B cell (primary cell): ENCODE measurements around the gene DCDC2C. TPM values are rescaled to one million over a fixed set of nuclear protein-coding genes. Genes with fewer than 3 reads are reported as not detected.

Experiments used
- ATAC-seq: fragments of 200-7000 bp; cut with Tn5 transposase; one replicate; pipeline ENCODE4 v1.10.0; 2021; ENCODE audit warnings: low read depth, mild to moderate bottlenecking, moderate number of reproducible peaks, moderate library complexity
- CTCF ChIA-PET: fragments of 350-600 bp; sonication (Branson Sonifier 250); formaldehyde crosslinking; loops from one replicate; lab custom pipeline; 2021; ENCODE audit warnings: antibody characterized with exemption, inconsistent platforms; lab: Charles Lee
- POLR2A ChIA-PET: fragments of 350-600 bp; sonication (Branson Sonifier 250); formaldehyde crosslinking; loops from one replicate; lab custom pipeline; 2021; ENCODE audit warnings: antibody characterized with exemption; lab: Charles Lee
- DNase-seq: peaks from one replicate; pipeline ENCODE4 v3.0.0; 2013
- H2AFZ ChIP-seq: 2 replicates; pipeline ENCODE4 v1.6.1; 2012; ENCODE audit warnings: mild to moderate bottlenecking, low read depth, low read length; ENCODE audit not compliant: insufficient read depth, poor library complexity, severe bottlenecking
- H3K27ac ChIP-seq, 2 donors: 1 replicate in 1 of 2; 2 replicates in 1 of 2; pipeline ENCODE4 v1.5.1; 2012 to 2013; ENCODE audit warnings: low read length in 2 of 2, mild to moderate bottlenecking in 2 of 2, moderate library complexity in 1 of 2
- H3K27me3 ChIP-seq, 4 experiments: fragments of 200-600 bp in 1 of 4; sonication (generic) in 1 of 4; replicated peaks in 1 of 4; 1 replicate in 2 of 4; 2 replicates in 2 of 4; pipeline versions ENCODE4 v1.6.1 to v1.7.0; 2013 to 2016; ENCODE audit warnings: low read length in 3 of 4, mild to moderate bottlenecking in 2 of 4, mixed read lengths in 1 of 4, moderate library complexity in 1 of 4; ENCODE audit not compliant: insufficient read depth in 4 of 4, control insufficient read depth in 3 of 4; ENCODE audit errors: control extremely low read depth in 1 of 4
- H3K36me3 ChIP-seq, 2 experiments: replicated peaks in 1 of 2; 1 replicate in 1 of 2; 2 replicates in 1 of 2; pipeline versions ENCODE4 v1.6.1 to v1.7.1; 2013; ENCODE audit warnings: low read length in 1 of 2; ENCODE audit not compliant: insufficient read depth in 2 of 2, control insufficient read depth in 1 of 2; ENCODE audit errors: control extremely low read depth in 1 of 2, extremely low read depth in 1 of 2
- H3K4me1 ChIP-seq, 2 donors: fragments of 200-600 bp in 1 of 2; sonication (generic) in 1 of 2; 1 replicate in 1 of 2; 2 replicates in 1 of 2; pipeline versions ENCODE4 v1.5.1 to v1.6.1; 2013 to 2017; ENCODE audit warnings: low read length in 2 of 2; ENCODE audit not compliant: control insufficient read depth in 2 of 2, insufficient read depth in 2 of 2
- H3K4me2 ChIP-seq: replicated peaks from 2 replicates; pipeline ENCODE3; 2012; ENCODE audit warnings: mild to moderate bottlenecking, low read depth, low read length; ENCODE audit not compliant: poor library complexity, severe bottlenecking
- H3K4me3 ChIP-seq, 5 experiments: fragments of 200-600 bp in 1 of 5; sonication (generic) in 1 of 5; 1 replicate in 3 of 5; 2 replicates in 2 of 5; pipeline versions ENCODE4 v1.5.1 to v1.7.0; 2011 to 2016; ENCODE audit warnings: low read length in 4 of 5, mild to moderate bottlenecking in 4 of 5, low read depth in 2 of 5, control low read depth in 1 of 5, moderate library complexity in 1 of 5; ENCODE audit not compliant: insufficient read depth in 1 of 5; ENCODE audit errors: control extremely low read depth in 1 of 5, extremely low read depth in 1 of 5
- H3K79me2 ChIP-seq: fragments of 200-600 bp; sonication (generic); one replicate; pipeline ENCODE4 v1.6.0; 2016; ENCODE audit warnings: low read length; ENCODE audit not compliant: control insufficient read depth, insufficient read depth
- H3K9ac ChIP-seq: fragments of 200-600 bp; sonication (generic); 2 replicates; pipeline ENCODE4 v1.6.1; 2017; ENCODE audit warnings: mild to moderate bottlenecking, low read length, moderate library complexity
- H3K9me3 ChIP-seq, 3 donors: one replicate each; pipeline versions ENCODE4 v1.6.1 to v1.7.1; 2013; ENCODE audit warnings: low read length in 2 of 3; ENCODE audit not compliant: control insufficient read depth in 2 of 3, insufficient read depth in 1 of 3; ENCODE audit errors: control extremely low read depth in 1 of 3
- H4K20me1 ChIP-seq: 2 replicates; pipeline ENCODE4 v1.6.0; 2012; ENCODE audit warnings: mild to moderate bottlenecking, low read length; ENCODE audit not compliant: insufficient read depth, control insufficient read depth, poor library complexity, severe bottlenecking
- H3K27ac Mint-ChIP-seq: one replicate; pipeline ENCODE4 v1.8.0; 2021; ENCODE audit warnings: mixed read lengths
- H3K27me3 Mint-ChIP-seq: one replicate; pipeline ENCODE4 v1.8.0; 2021; ENCODE audit warnings: mixed read lengths
- H3K4me1 Mint-ChIP-seq: one replicate; pipeline ENCODE4 v1.8.0; 2021; ENCODE audit warnings: mixed read lengths
- H3K4me3 Mint-ChIP-seq: one replicate; pipeline ENCODE4 v1.8.0; 2021; ENCODE audit warnings: mixed read lengths
- H3K9me3 Mint-ChIP-seq: one replicate; pipeline ENCODE4 v1.8.0; 2022; ENCODE audit warnings: mixed read lengths; ENCODE audit not compliant: insufficient read depth
- EZH2 ChIP-seq: IDR thresholded peaks from 2 replicates; pipeline ENCODE4 v1.6.1; 2012; ENCODE audit warnings: borderline replicate concordance, low read depth, mild to moderate bottlenecking, moderate library complexity, low read length; ENCODE audit not compliant: insufficient read depth, poor library complexity, severe bottlenecking
- WGBS: methylation state at CpG from one replicate; pipeline ENCODE4 v1.1.5; 2013; ENCODE audit warnings: missing lambda C conversion rate; ENCODE audit not compliant: insufficient coverage; 5-methylcytosine and 5-hydroxymethylcytosine counted together
- intact Hi-C: fragments of 100-400 bp; cut with micrococcal nuclease; formaldehyde crosslinking; loops from one replicate; pipeline ENCODE4 v1.10.0; 2022
- polyA plus RNA-seq: library from polyadenylated mRNA; depleted of rRNA; stranded (reverse); fragments of >200 nt; gene quantifications from 2 replicates; pipeline ENCODE4 v1.2.3, GENCODE V29; 2012
- total RNA-seq, 2 donors: library from RNA; stranded (reverse); fragments of 120-200 nt in 1 of 2; gene quantifications; 1 replicate in 1 of 2; 2 replicates in 1 of 2; pipeline versions ENCODE4 v1.2.3 to v1.2.4, GENCODE V29; 2013 to 2022
- TF ChIP-seq, protein P1 (sequence below): fragments of 200-600 bp; IDR thresholded peaks from one replicate; pipeline ENCODE4 v1.8.0; 2022; ENCODE audit warnings: antibody characterized with exemption, mild to moderate bottlenecking

Gene DCDC2C
- total and polyA plus RNA-seq, 2 donors (not counting 1 experiment from before 2014, with no cell fraction given), result not detected

DNA sequence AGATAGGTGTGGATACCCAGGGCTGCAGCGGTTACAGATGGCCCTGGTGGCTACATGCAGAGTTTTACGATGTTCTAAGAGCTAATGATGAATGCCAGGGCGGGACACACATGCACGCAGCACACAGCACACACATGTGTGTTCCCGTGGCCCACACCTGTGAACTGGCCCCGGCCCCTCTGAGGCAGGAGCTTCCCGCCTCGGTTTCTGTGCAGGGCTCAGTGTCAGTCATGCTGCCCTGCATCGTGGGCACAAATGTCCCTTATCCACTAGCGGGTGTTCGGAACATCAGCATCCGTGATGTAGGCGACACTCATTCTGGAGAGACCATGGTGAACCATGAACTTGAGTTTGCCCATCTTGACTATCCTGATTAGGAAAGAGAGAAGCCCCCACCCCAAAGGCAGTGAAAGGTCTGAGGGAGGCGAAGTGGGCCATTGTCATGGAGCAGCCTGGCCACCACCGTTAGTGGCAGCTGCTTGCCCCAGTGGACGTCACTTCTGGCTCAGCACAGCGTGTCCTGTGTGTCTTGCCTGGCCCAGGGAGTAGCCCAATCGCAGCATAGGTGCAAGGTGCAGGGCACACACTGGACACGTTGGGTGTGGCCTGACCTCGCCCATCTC is 43.8 kb downstream of the DCDC2C start:
- no peaks in the 10 kb centered on the region for H3K27me3 ChIP-seq
- peaks cover 0 to 3% (median 0%) of the 10 kb centered on the region in 3 donors for H3K9me3 ChIP-seq
- H3K27me3 Mint-ChIP-seq, result no peaks in the 10 kb centered on the region
- no peaks in the 10 kb centered on the region for H3K9me3 Mint-ChIP-seq
- H3K4me1 Mint-ChIP-seq, result no peaks in the 10 kb centered on the region
- no peaks in the 10 kb centered on the region for H4K20me1 ChIP-seq
- DNase-seq, result no peak
- no peak overlapping the region for H3K9ac ChIP-seq
- POLR2A ChIA-PET, result no interaction called here
- H3K27ac ChIP-seq, result no peak overlapping the region
- no peak for ATAC-seq
- no peak overlapping the region for H3K4me2 ChIP-seq
- no peak overlapping the region for H3K27ac Mint-ChIP-seq
- no peak overlapping the region for H3K4me3 ChIP-seq
- no peak overlapping the region for H2AFZ ChIP-seq
- H3K36me3 ChIP-seq, result no peaks in the 10 kb centered on the region
- no peak overlapping the region for H3K4me3 Mint-ChIP-seq
- no peak for TF ChIP-seq EZH2
- CTCF ChIA-PET, result no interaction called here
- intact Hi-C loops, result no loop called here
- H3K4me1 ChIP-seq, result no peaks in the 10 kb centered on the region
- 95% methylated on average over 18 of the region's 20 CpGs for WGBS
- no peaks in the 10 kb centered on the region for H3K79me2 ChIP-seq

DNA sequence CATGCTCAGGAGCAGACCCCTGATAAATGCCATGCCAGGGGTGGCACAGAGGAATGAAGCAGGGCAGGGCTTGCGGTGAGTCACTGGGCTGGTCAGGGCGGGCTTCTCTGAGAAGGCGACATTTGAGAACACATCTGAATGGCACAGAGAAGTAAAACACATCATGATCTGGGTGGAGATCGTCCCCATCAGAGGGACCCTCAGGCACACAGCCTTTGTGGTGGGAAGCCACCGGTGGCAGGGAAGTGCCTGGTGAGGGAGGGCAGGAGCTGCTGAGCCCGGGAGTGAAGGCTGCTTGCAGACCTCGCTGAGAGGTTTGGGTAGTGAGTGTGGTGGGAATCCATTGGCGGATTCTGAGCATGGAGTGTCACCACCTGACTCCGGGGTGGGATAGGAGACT is 44.5 kb downstream of the DCDC2C start:
- no peaks in the 10 kb centered on the region for H3K27me3 ChIP-seq
- Mint-ChIP-seq H3K4me1 (no peaks in the 10 kb centered on the region), H3K27ac (no peak overlapping the region), H3K4me3 (no peak overlapping the region), H3K9me3 (no peaks in the 10 kb centered on the region), H3K27me3 (no peaks in the 10 kb centered on the region)
- H2AFZ ChIP-seq, result no peak overlapping the region
- TF ChIP-seq, protein P1, sequence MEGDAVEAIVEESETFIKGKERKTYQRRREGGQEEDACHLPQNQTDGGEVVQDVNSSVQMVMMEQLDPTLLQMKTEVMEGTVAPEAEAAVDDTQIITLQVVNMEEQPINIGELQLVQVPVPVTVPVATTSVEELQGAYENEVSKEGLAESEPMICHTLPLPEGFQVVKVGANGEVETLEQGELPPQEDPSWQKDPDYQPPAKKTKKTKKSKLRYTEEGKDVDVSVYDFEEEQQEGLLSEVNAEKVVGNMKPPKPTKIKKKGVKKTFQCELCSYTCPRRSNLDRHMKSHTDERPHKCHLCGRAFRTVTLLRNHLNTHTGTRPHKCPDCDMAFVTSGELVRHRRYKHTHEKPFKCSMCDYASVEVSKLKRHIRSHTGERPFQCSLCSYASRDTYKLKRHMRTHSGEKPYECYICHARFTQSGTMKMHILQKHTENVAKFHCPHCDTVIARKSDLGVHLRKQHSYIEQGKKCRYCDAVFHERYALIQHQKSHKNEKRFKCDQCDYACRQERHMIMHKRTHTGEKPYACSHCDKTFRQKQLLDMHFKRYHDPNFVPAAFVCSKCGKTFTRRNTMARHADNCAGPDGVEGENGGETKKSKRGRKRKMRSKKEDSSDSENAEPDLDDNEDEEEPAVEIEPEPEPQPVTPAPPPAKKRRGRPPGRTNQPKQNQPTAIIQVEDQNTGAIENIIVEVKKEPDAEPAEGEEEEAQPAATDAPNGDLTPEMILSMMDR, result no peak
- no peak for TF ChIP-seq EZH2
- no peaks in the 10 kb centered on the region for H4K20me1 ChIP-seq
- H3K4me2 ChIP-seq, result no peak overlapping the region
- no peaks in the 10 kb centered on the region for H3K79me2 ChIP-seq
- CTCF ChIA-PET, result no interaction called here
- H3K36me3 ChIP-seq, result no peaks in the 10 kb centered on the region
- no peak overlapping the region for H3K27ac ChIP-seq
- intact Hi-C loops, result no loop called here
- no peak for DNase-seq
- peaks cover 0 to 3% (median 0%) of the 10 kb centered on the region in 3 donors for H3K9me3 ChIP-seq
- H3K4me1 ChIP-seq, result no peaks in the 10 kb centered on the region
- no peak overlapping the region for H3K4me3 ChIP-seq
- POLR2A ChIA-PET, result no interaction called here
- ATAC-seq, result no peak
- H3K9ac ChIP-seq, result no peak overlapping the region
- WGBS, result 67% methylated on average over 9 of the region's 9 CpGs
